Effector memory CD4-positive, alpha-beta T cell (primary cell): ENCODE measurements around the gene KCNK7.
A peak's percentile ranks its signal among the peaks of the same experiment; 100 is the strongest.

ENCODE experiments used
- DNase-seq, 3 donors: peaks; one replicate each; pipeline ENCODE4 v3.0.0-alpha.2; 2020
- H3K27ac ChIP-seq: 2 replicates; pipeline ENCODE4 v1.7.0; 2013; ENCODE audit warnings: mild to moderate bottlenecking, low read length, moderate library complexity; ENCODE audit not compliant: insufficient read depth, poor library complexity, severe bottlenecking
- H3K27me3 ChIP-seq: replicated peaks from 2 replicates; pipeline ENCODE4 v1.7.0; 2013; ENCODE audit warnings: mild to moderate bottlenecking, low read length; ENCODE audit not compliant: insufficient read depth, control insufficient read depth, poor library complexity, severe bottlenecking
- H3K36me3 ChIP-seq: 2 replicates; pipeline ENCODE4 v1.7.0; 2013; ENCODE audit warnings: mild to moderate bottlenecking, low read length, moderate library complexity; ENCODE audit not compliant: control insufficient read depth, insufficient read depth
- H3K4me1 ChIP-seq: 2 replicates; pipeline ENCODE4 v1.7.0; 2013; ENCODE audit warnings: low read length, mild to moderate bottlenecking; ENCODE audit not compliant: control insufficient read depth, insufficient read depth, poor library complexity, severe bottlenecking
- H3K4me3 ChIP-seq: 2 replicates; pipeline ENCODE4 v1.7.0; 2013; ENCODE audit warnings: low read length, low read depth, mild to moderate bottlenecking; ENCODE audit not compliant: insufficient read depth, poor library complexity, severe bottlenecking
- H3K9me3 ChIP-seq: 2 replicates; pipeline ENCODE4 v1.7.0; 2013; ENCODE audit warnings: mild to moderate bottlenecking, low read length, moderate library complexity; ENCODE audit not compliant: control insufficient read depth

The KCNK7 gene

GRCh38 chr11:65637794-65638419, 42.3 kb upstream of the KCNK7 start, which contains the start of gene SIPA1:
Gene SIPA1, plus strand, starts transcription at chr11:65638101. Its CDS starts 2,821 bp downstream, at chr11:65640922.
- peaks cover 56% of the 10 kb centered on the region for H3K4me1 ChIP-seq
- peak within 1 kb of the TSS; percentile 83 for H3K4me3 ChIP-seq
- H3K27ac ChIP-seq = peak within 1 kb of the TSS; percentile 92
- DNase-seq = peak; percentile 65
- no peaks in the 10 kb centered on the region for H3K9me3 ChIP-seq
- peaks cover 40% of the 10 kb centered on the region for H3K36me3 ChIP-seq
- H3K27me3 ChIP-seq = no peaks in the 10 kb centered on the region

- Histone ChIP-seq H3K36me3 (peaks cover 34% of the 10 kb centered on the region), H3K27ac (peak overlapping the region; percentile 92), H3K4me3 (no peak overlapping the region)
These were observed 41.5 kb upstream of the KCNK7 start for GRCh38 chr11:65637032-65637557.

GRCh38 chr11:65636108-65637031, 40.8 kb upstream of the KCNK7 start:
- Histone ChIP-seq H3K4me3 (no peak overlapping the region), H3K36me3 (peaks cover 28% of the 10 kb centered on the region), H3K27me3 (no peaks in the 10 kb centered on the region), H3K27ac (no peak overlapping the region), H3K9me3 (no peaks in the 10 kb centered on the region), H3K4me1 (peaks cover 48% of the 10 kb centered on the region)
- DNase-seq = no peak

More at GRCh38 chr11:65637032-65637557, 41.5 kb upstream of the KCNK7 start:
- Histone ChIP-seq H3K4me1 (peaks cover 55% of the 10 kb centered on the region), H3K9me3 (no peaks in the 10 kb centered on the region), H3K27me3 (no peaks in the 10 kb centered on the region)
- DNase-seq = no peak

GRCh38 chr11:65634905-65635731, 39.5 kb upstream of the KCNK7 start:
- Histone ChIP-seq H3K27ac (no peak overlapping the region), H3K36me3 (peaks cover 41% of the 10 kb centered on the region), H3K4me1 (peaks cover 36% of the 10 kb centered on the region)

GRCh38 chr11:65634440-65634839, 38.8 kb upstream of the KCNK7 start:
- Histone ChIP-seq H3K27ac (no peak overlapping the region), H3K4me3 (no peak overlapping the region), H3K9me3 (no peaks in the 10 kb centered on the region), H3K36me3 (peaks cover 47% of the 10 kb centered on the region), H3K4me1 (peaks cover 29% of the 10 kb centered on the region), H3K27me3 (no peaks in the 10 kb centered on the region)
- DNase-seq = no peak

More at GRCh38 chr11:65634905-65635731, 39.5 kb upstream of the KCNK7 start:
- Histone ChIP-seq H3K27me3 (no peaks in the 10 kb centered on the region), H3K4me3 (no peak overlapping the region), H3K9me3 (no peaks in the 10 kb centered on the region)
- DNase-seq = no peak

GRCh38 chr11:65634109-65634436, 38.5 kb upstream of the KCNK7 start:
- peaks cover 51% of the 10 kb centered on the region for H3K36me3 ChIP-seq
- DNase-seq = no peak
- H3K9me3 ChIP-seq = no peaks in the 10 kb centered on the region
- no peak overlapping the region for H3K27ac ChIP-seq
- H3K27me3 ChIP-seq = no peaks in the 10 kb centered on the region
- H3K4me1 ChIP-seq = peaks cover 25% of the 10 kb centered on the region
- H3K4me3 ChIP-seq = no peak overlapping the region

GRCh38 chr11:65633390-65634108, 37.9 kb upstream of the KCNK7 start:
- no peak overlapping the region for H3K4me3 ChIP-seq
- no peak for DNase-seq

GRCh38 chr11:65630215-65630614, 34.6 kb upstream of the KCNK7 start:
- H3K4me1 ChIP-seq = peaks cover 11% of the 10 kb centered on the region
- H3K4me3 ChIP-seq = no peak overlapping the region
- no peak for DNase-seq
- H3K27me3 ChIP-seq = no peaks in the 10 kb centered on the region
- peaks cover 69% of the 10 kb centered on the region for H3K36me3 ChIP-seq
- no peaks in the 10 kb centered on the region for H3K9me3 ChIP-seq
- H3K27ac ChIP-seq = no peak overlapping the region

More at GRCh38 chr11:65633390-65634108, 37.9 kb upstream of the KCNK7 start:
- H3K4me1 ChIP-seq = peaks cover 20% of the 10 kb centered on the region
- no peaks in the 10 kb centered on the region for H3K27me3 ChIP-seq
- H3K36me3 ChIP-seq = peaks cover 56% of the 10 kb centered on the region
- H3K9me3 ChIP-seq = no peaks in the 10 kb centered on the region
- no peak overlapping the region for H3K27ac ChIP-seq

- Histone ChIP-seq H3K4me3 (no peak overlapping the region), H3K36me3 (peaks cover 69% of the 10 kb centered on the region), H3K4me1 (peaks cover 11% of the 10 kb centered on the region), H3K27me3 (no peaks in the 10 kb centered on the region), H3K27ac (no peak overlapping the region), H3K9me3 (no peaks in the 10 kb centered on the region)
- no peak for DNase-seq
These were observed 34.0 kb upstream of the KCNK7 start for GRCh38 chr11:65629579-65629978.
